Measurements from ENCODE around the gene APC. TPM values are rescaled to one million over a fixed set of nuclear protein-coding genes. Genes with fewer than 3 reads are reported as not detected.
"Not testable (repeated sequence)": the region's sequence is repeated elsewhere in the genome, so short reads cannot be mapped to it uniquely, and the experiment has no call there.

The APC gene
- polyA plus RNA-seq, 5 donors, result 20.2 to 46.5 (median 44.9) TPM

- no peak for DNase-seq
Measured at GRCh38 chr5:112854651-112855050, 117.0 kb downstream of the APC start.

GRCh38 chr5:112857866-112858265, 120.2 kb downstream of the APC start:
- no peak for DNase-seq

- DNase-seq, result not testable (repeated sequence)
Measured at GRCh38 chr5:112860571-112860928, 122.9 kb downstream of the APC start.

- peak; percentile 93 to 95 for DNase-seq
Measured at GRCh38 chr5:112860929-112861637, 123.4 kb downstream of the APC start, which contains the start of gene SRP19. SRP19 (plus strand) TSS chr5:112861287; CDS start chr5:112861377, 90 bp downstream.

- no peak for DNase-seq
Measured at GRCh38 chr5:112861638-112861985, 123.9 kb downstream of the APC start.

GRCh38 chr5:112862085-112862484, 124.4 kb downstream of the APC start:
- DNase-seq, result no peak

- no peak for DNase-seq
Measured at GRCh38 chr5:112863549-112863948, 125.9 kb downstream of the APC start.

GRCh38 chr5:112865128-112865527, 127.4 kb downstream of the APC start:
- no peak for DNase-seq

- DNase-seq, result no peak
Measured at GRCh38 chr5:112866739-112867138, 129.1 kb downstream of the APC start.

GRCh38 chr5:112867411-112867810, 129.7 kb downstream of the APC start:
- DNase-seq, result no peak

GRCh38 chr5:112869948-112870347, 132.3 kb downstream of the APC start:
- no peak for DNase-seq

GRCh38 chr5:112870966-112871365, 133.3 kb downstream of the APC start:
- DNase-seq, result no peak

GRCh38 chr5:112876362-112876761, 138.7 kb downstream of the APC start:
- DNase-seq, result no peak

- DNase-seq, result no peak
Measured at GRCh38 chr5:112878101-112878500, 140.4 kb downstream of the APC start.

GRCh38 chr5:112878760-112879159, 141.1 kb downstream of the APC start:
- no peak for DNase-seq

GRCh38 chr5:112880219-112880964, 142.7 kb downstream of the APC start:
- peak in 1 of 2 donors; percentile 10 for DNase-seq

- no peak for DNase-seq
Measured at GRCh38 chr5:112883192-112883591, 145.5 kb downstream of the APC start.

- DNase-seq, result no peak
Measured at GRCh38 chr5:112885001-112885400, 147.3 kb downstream of the APC start.

- DNase-seq, result no peak
Measured at GRCh38 chr5:112886975-112887374, 149.3 kb downstream of the APC start.

GRCh38 chr5:112892066-112892465, 154.4 kb downstream of the APC start:
- not testable (repeated sequence) for DNase-seq

- DNase-seq, result no peak
Measured at GRCh38 chr5:112892776-112893175, 155.1 kb downstream of the APC start.

GRCh38 chr5:112895682-112896081, 158.0 kb downstream of the APC start:
- no peak for DNase-seq

All from right lung (tissue), 5 donors.